ENCODE results near the gene ZDHHC8. TPM values are rescaled to one million over a fixed set of nuclear protein-coding genes. Genes with fewer than 3 reads are reported as not detected.

The ZDHHC8 gene
- total and polyA plus RNA-seq, 7 donors = 9.7 to 23.7 (median 15.8) TPM

DNA sequence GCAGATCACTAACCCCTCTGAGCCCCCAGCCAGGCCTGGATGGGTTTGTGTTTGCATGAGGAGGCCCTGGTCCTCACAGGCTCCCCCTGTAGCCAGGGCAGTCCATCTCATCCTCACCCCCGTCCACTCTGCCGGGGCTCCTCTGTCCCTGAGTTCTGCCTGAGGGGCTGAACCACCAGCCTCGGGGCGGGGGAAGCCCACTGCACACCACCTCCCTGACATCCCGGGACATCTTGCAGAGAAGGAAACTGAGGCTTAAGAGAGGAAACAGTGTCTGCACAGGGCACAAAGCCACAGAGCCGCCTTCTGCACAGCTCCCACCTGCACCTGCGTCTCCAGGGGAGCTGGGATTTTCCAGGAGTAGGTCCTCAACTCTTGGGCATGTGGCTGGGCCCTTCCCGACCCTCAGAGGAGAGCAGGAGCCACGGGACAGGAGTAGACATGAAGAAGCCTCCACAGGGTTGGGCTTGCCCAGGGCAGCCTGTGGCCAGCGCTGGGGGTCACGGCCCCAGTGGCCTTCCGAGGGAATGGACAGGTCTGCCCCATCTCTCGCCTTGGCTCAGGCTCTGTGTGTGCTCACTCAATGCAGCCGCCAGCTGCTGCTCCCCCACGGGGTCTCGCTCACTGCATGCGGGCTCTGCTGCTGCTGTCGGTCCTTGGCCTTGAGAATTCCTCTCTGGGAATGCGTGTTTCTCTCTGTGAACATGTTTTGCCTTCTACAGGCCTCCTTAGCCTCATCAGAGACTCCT lies 64.7 kb downstream of the ZDHHC8 start:
- TF ChIP-seq, protein P1, sequence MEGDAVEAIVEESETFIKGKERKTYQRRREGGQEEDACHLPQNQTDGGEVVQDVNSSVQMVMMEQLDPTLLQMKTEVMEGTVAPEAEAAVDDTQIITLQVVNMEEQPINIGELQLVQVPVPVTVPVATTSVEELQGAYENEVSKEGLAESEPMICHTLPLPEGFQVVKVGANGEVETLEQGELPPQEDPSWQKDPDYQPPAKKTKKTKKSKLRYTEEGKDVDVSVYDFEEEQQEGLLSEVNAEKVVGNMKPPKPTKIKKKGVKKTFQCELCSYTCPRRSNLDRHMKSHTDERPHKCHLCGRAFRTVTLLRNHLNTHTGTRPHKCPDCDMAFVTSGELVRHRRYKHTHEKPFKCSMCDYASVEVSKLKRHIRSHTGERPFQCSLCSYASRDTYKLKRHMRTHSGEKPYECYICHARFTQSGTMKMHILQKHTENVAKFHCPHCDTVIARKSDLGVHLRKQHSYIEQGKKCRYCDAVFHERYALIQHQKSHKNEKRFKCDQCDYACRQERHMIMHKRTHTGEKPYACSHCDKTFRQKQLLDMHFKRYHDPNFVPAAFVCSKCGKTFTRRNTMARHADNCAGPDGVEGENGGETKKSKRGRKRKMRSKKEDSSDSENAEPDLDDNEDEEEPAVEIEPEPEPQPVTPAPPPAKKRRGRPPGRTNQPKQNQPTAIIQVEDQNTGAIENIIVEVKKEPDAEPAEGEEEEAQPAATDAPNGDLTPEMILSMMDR (IDR thresholded peaks at IDR 0.05) = no peak
- no peak for DNase-seq
- Histone ChIP-seq H3K4me3 (no peak overlapping the region), H3K4me1 (no peaks in the 10 kb centered on the region), H3K27me3 (ENCODE audit: insufficient read depth in 3 of 3, low read length in 2 of 3) (no peaks in the 10 kb centered on the region), H3K36me3 (ENCODE audit: insufficient read depth in 1 of 2, low read depth in 1 of 2) (no peaks in the 10 kb centered on the region), H3K9me3 (no peaks in the 10 kb centered on the region), H3K27ac (no peak overlapping the region)
- WGBS, 3 donors = 83 to 88% (median 86%) methylated on average over 18 to 19 of the region's 19 CpGs
- no peak for ATAC-seq
- intact Hi-C loops (cut with DNase I) = loop anchor here in 1 of 2 donors (5.0 kb wide), 1 partner anchor 36 kb away; no protein-coding TSS in a partner anchor

Other genes starting within 250 kb of the ZDHHC8 start
- 100 to 1,000 TPM in 2 of 4 donors, 10 to 100 TPM in 2; 63.6 to 146 (median 115) TPM for gene COMT, start 190.0 kb upstream of the ZDHHC8 start, total RNA-seq
- gene COMT, start 190.0 kb upstream of the ZDHHC8 start, polyA plus RNA-seq = 100 to 1,000 TPM; 100 to 142 (median 117) TPM
- gene TXNRD2, start 190.0 kb upstream of the ZDHHC8 start, total RNA-seq = 10 to 100 TPM; 18.4 to 35.1 (median 24.5) TPM
- gene TXNRD2, start 190.0 kb upstream of the ZDHHC8 start, polyA plus RNA-seq = 10 to 100 TPM; 13.7 to 23.5 (median 16.0) TPM
- 10 to 100 TPM in 2 of 4 donors, 1 to 10 TPM in 2; 8.7 to 28.0 (median 14.8) TPM for gene ARVCF, start 115.0 kb upstream of the ZDHHC8 start, total RNA-seq
- 1 to 10 TPM; 3.6 to 7.3 (median 7.0) TPM for gene ARVCF, start 115.0 kb upstream of the ZDHHC8 start, polyA plus RNA-seq
- gene TANGO2, start 110.7 kb upstream of the ZDHHC8 start, total RNA-seq = 10 to 100 TPM; 20.6 to 41.0 (median 36.4) TPM
- 10 to 100 TPM; 28.2 to 73.3 (median 28.5) TPM for gene TANGO2, start 110.7 kb upstream of the ZDHHC8 start, polyA plus RNA-seq
- 10 to 100 TPM; 12.2 to 19.5 (median 15.0) TPM for gene DGCR8, start 51.6 kb upstream of the ZDHHC8 start, total RNA-seq
- 10 to 100 TPM; 10.5 to 21.5 (median 15.3) TPM for gene DGCR8, start 51.6 kb upstream of the ZDHHC8 start, polyA plus RNA-seq
- gene RANBP1, start 15.7 kb upstream of the ZDHHC8 start, total RNA-seq = 10 to 100 TPM; 32.2 to 55.7 (median 49.0) TPM
- gene RANBP1, start 15.7 kb upstream of the ZDHHC8 start, polyA plus RNA-seq = 100 to 1,000 TPM in 1 of 3 donors, 10 to 100 TPM in 2; 44.1 to 161 (median 57.8) TPM
- 10 to 100 TPM; 20.5 to 34.1 (median 24.9) TPM for gene TRMT2A, start 14.6 kb upstream of the ZDHHC8 start, total RNA-seq
- 10 to 100 TPM; 20.8 to 32.4 (median 31.6) TPM for gene TRMT2A, start 14.6 kb upstream of the ZDHHC8 start, polyA plus RNA-seq
- gene CCDC188, start 19.3 kb downstream of the ZDHHC8 start, total RNA-seq = under 1 TPM in 2 of 4 donors, not detected in 2; 0.17 to 0.38 TPM
- under 1 TPM; 0.09 to 0.32 (median 0.12) TPM for gene CCDC188, start 19.3 kb downstream of the ZDHHC8 start, polyA plus RNA-seq
- gene RTN4R, start 136.5 kb downstream of the ZDHHC8 start, total RNA-seq = 1 to 10 TPM in 1 of 4 donors, under 1 TPM in 3; 0.22 to 2.4 (median 0.64) TPM
- gene RTN4R, start 136.5 kb downstream of the ZDHHC8 start, polyA plus RNA-seq = under 1 TPM; 0.12 to 0.36 (median 0.30) TPM
- 10 to 100 TPM; 33.2 to 44.9 (median 37.8) TPM for gene DGCR6L, start 188.3 kb downstream of the ZDHHC8 start, total RNA-seq
- 10 to 100 TPM; 55.2 to 87.2 (median 70.2) TPM for gene DGCR6L, start 188.3 kb downstream of the ZDHHC8 start, polyA plus RNA-seq

Measured in psoas muscle (tissue), 8 donors.